A673 (cell line): ENCODE data around the gene SPI1. TPM values are rescaled to one million over a fixed set of nuclear protein-coding genes. Genes with fewer than 3 reads are reported as not detected.
"Not testable (repeated sequence)": the region's sequence is repeated elsewhere in the genome, so short reads cannot be mapped to it uniquely, and the experiment has no call there.

Experiments used
- BruUV-seq: library from RNA; stranded (reverse); fragments of 400-500 nt; replicated peaks from 2 replicates; lab custom pipeline; 2021; lab: Mats Ljungman, UMichigan
- CTCF ChIA-PET: fragments of 300-600 bp; sonication (Branson Sonifier 250); formaldehyde crosslinking; loops from one replicate; lab custom pipeline; 2022; ENCODE audit warnings: antibody characterized with exemption; lab: Charles Lee
- POLR2A ChIA-PET: fragments of 300-600 bp; sonication (Branson Sonifier 250); formaldehyde crosslinking; loops from one replicate; lab custom pipeline; 2022; ENCODE audit warnings: antibody characterized with exemption; ENCODE audit not compliant: low non-redundant PET; lab: Charles Lee
- DNase-seq: peaks from one replicate; pipeline ENCODE4 v3.0.0-alpha.2; 2015; ENCODE audit warnings: low spot score
- H3K27ac ChIP-seq: fragments of 200-600 bp; sonication (generic); 2 replicates; pipeline ENCODE4 v1.5.1; 2016; ENCODE audit warnings: mixed run types, low read depth, mild to moderate bottlenecking, mixed read lengths, antibody characterized with exemption, low read length; ENCODE audit not compliant: poor library complexity, severe bottlenecking
- H3K27me3 ChIP-seq: fragments of 200-600 bp; sonication (generic); replicated peaks from 2 replicates; pipeline ENCODE4 v1.6.1; 2017; ENCODE audit warnings: mixed run types, low read depth, mild to moderate bottlenecking, mixed read lengths, antibody characterized with exemption, low read length; ENCODE audit not compliant: insufficient read depth, poor library complexity
- H3K36me3 ChIP-seq: fragments of 200-600 bp; sonication (generic); 2 replicates; pipeline ENCODE4 v1.6.1; 2016; ENCODE audit warnings: mixed run types, mild to moderate bottlenecking, mixed read lengths, antibody characterized with exemption, low read length; ENCODE audit not compliant: insufficient read depth, poor library complexity, severe bottlenecking
- H3K4me1 ChIP-seq: fragments of 200-600 bp; sonication (generic); 2 replicates; pipeline ENCODE4 v1.6.1; 2017; ENCODE audit warnings: mixed run types, mild to moderate bottlenecking, mixed read lengths, antibody characterized with exemption, low read length; ENCODE audit not compliant: insufficient read depth, poor library complexity, severe bottlenecking
- H3K4me3 ChIP-seq: fragments of 200-600 bp; sonication (generic); 2 replicates; pipeline ENCODE4 v1.5.1; 2016; ENCODE audit warnings: low read depth, mixed run types, mild to moderate bottlenecking, mixed read lengths, low read length; ENCODE audit not compliant: poor library complexity, severe bottlenecking
- H3K9me3 ChIP-seq: fragments of 200-600 bp; sonication (generic); 2 replicates; pipeline ENCODE4 v1.6.1; 2016; ENCODE audit warnings: mixed run types, low read depth, mild to moderate bottlenecking, mixed read lengths, antibody characterized with exemption, low read length; ENCODE audit not compliant: poor library complexity, severe bottlenecking
- CTCF ChIP-seq: fragments of 300-800, 200-600 bp; sonication (generic); conservative IDR thresholded peaks from 2 replicates; pipeline ENCODE4 v1.5.1; 2017; ENCODE audit warnings: low read depth, mild to moderate bottlenecking, antibody characterized with exemption, low read length, moderate library complexity, mixed read lengths
- EZH2 ChIP-seq: fragments of 200-600 bp; sonication (generic); IDR thresholded peaks from 2 replicates; pipeline ENCODE4 v1.6.1; 2017; ENCODE audit warnings: borderline replicate concordance, low read depth, mild to moderate bottlenecking, mixed read lengths, antibody characterized with exemption, low read length; ENCODE audit not compliant: poor library complexity, severe bottlenecking
- intact Hi-C: fragments of 100-400 bp; cut with micrococcal nuclease; formaldehyde crosslinking; loops from one replicate; pipeline ENCODE4 v1.10.0; 2022; ENCODE audit not compliant: unreplicated experiment
- total RNA-seq: library from RNA; stranded (reverse); gene quantifications from 2 replicates; pipeline ENCODE4 v1.2.3, GENCODE V29; 2021

Gene SPI1
- total RNA-seq, 1 experiment from 2014 or later: not detected

DNA sequence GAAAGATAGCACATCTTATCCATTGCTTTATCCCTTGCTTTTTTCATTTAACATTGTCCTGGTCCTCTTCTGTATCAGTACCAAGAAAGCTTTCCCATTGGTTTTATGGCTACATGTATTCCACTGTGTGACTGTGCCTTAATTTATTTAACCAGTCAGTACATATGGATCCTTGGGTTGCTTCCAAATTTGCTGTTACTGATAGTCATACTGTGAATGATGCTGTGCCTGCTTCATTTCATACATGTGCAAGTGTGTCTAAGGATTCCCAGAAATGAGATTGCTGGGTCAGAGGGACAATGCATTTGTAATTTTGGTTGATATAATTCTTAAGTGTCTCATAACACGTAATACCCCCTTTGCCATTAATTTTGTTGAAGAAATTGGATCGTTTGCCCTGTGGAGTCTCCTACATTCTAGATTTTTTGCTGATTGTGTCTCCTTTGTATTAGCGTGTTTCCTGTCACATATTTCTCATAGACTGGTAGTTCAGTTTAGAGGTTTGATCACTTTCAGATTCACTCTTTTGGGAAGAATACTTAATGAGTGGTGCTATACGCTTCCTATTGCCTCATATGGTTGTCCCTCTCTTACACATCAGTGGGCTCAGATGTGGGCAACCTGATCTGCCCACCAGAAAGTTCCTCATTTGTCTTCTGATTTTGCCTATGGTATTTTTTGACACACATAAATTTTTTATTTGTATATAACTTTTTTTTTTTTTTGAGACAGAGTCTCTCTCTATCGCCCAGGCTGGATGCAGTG lies 61.1 kb downstream of the SPI1 start:
- CTCF ChIA-PET: no interaction called here
- Histone ChIP-seq H3K4me1 (no peaks in the 10 kb centered on the region), H3K27me3 (no peaks in the 10 kb centered on the region), H3K27ac (peak overlapping the region; percentile 0), H3K36me3 (peaks cover 75% of the 10 kb centered on the region), H3K9me3 (no peaks in the 10 kb centered on the region), H3K4me3 (no peak overlapping the region)
- TF ChIP-seq EZH2 (no peak), CTCF (no peak)
- intact Hi-C loops: no loop called here
- DNase-seq: peak; percentile 55
- POLR2A ChIA-PET: no interaction called here
- BruUV-seq: no TSS peak

DNA sequence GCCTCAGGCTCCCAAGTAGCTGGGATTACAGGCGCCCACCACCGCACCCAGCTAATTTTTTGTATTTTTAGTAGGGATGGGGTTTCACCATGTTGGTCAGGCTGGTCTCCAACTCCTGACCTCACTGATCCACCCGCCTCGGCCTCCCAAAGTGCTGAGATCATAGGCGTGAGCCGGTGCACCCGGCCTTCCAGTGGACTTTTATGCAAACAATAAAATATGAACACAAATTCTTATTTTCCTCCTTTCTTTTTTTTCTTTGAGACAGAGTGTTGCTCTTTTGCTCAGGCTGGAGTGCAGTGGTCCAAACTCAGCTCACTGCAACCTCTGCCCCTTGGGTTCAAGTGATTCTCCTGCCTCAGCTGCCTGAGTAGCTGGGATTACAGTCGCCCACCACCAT lies 61.8 kb downstream of the SPI1 start:
- BruUV-seq, H3K9me3 ChIP-seq, intact Hi-C loops, H3K4me3 ChIP-seq, DNase-seq, H3K4me1 ChIP-seq, H3K27me3 ChIP-seq: not testable (repeated sequence)
- POLR2A ChIA-PET: interaction anchor here (0.6 kb wide), 2 partner anchors 23 to 353 kb away, joined by 3 to 5 read pairs; no protein-coding TSS in a partner anchor
- Histone ChIP-seq H3K36me3 (peaks cover 75% of the 10 kb centered on the region), H3K27ac (peak overlapping the region; percentile 0)
- CTCF ChIA-PET: interaction anchor here (0.7 kb wide), 1 partner anchor 848 kb away, joined by 4 read pairs; no protein-coding TSS in a partner anchor

- no TSS peak for BruUV-seq
- ChIA-PET CTCF (no interaction called here), POLR2A (no interaction called here)
- peaks cover 79% of the 10 kb centered on the region for H3K36me3 ChIP-seq
- no peak overlapping the region for H3K27ac ChIP-seq
- H3K27me3 ChIP-seq: no peaks in the 10 kb centered on the region
- no peaks in the 10 kb centered on the region for H3K9me3 ChIP-seq
- H3K4me3 ChIP-seq: no peak overlapping the region
- TF ChIP-seq EZH2 (no peak), CTCF (no peak)
- H3K4me1 ChIP-seq: no peaks in the 10 kb centered on the region
- intact Hi-C loops: no loop called here
- DNase-seq: no peak
Observed at GRCh38 chr11:47314992-47315391, 63.4 kb downstream of the SPI1 start.
